ENCODE data around the gene ARHGEF2. TPM values are rescaled to one million over a fixed set of nuclear protein-coding genes. Genes with fewer than 3 reads are reported as not detected.
A peak's percentile ranks its signal among the peaks of the same experiment; 100 is the strongest.

ARHGEF2 gene
- total and polyA plus RNA-seq, 2 of the 13 experiments (the other 11 are each of a cell fraction or from before 2014, with no cell fraction given) = 16.1 to 32.1 TPM

GRCh38 chr1:155940993-155941844 is 37.1 kb downstream of the ARHGEF2 start, which contains the start of gene RXFP4 (continued):
- TF ChIP-seq ZNF687 (CRISPR knock-in tag; IDR thresholded peaks at IDR 0.05) (peak; percentile 60), PCBP1 (IDR thresholded peaks at IDR 0.05; ENCODE audit: borderline replicate concordance, low read depth, low read length) (0 out of 2 replicates have a peak, but pooled peaks have one; percentile 14), NRL (CRISPR knock-in tag; IDR thresholded peaks at IDR 0.05; ENCODE audit: borderline replicate concordance) (0 out of 2 replicates have a peak, but pooled peaks have one; percentile 38), HOXA3 (CRISPR knock-in tag; IDR thresholded peaks at IDR 0.05) (0 out of 2 replicates have a peak, but pooled peaks have one; percentile 4), ZMYM3 (CRISPR knock-in tag; IDR thresholded peaks at IDR 0.05) (no peak; the same call in 1 of the 2 replicates), MXD4 (CRISPR knock-in tag; IDR thresholded peaks at IDR 0.05) (0 out of 2 replicates have a peak, but pooled peaks have one; percentile 39), ATF7-NPFF (CRISPR knock-in tag; IDR thresholded peaks at IDR 0.05; ENCODE audit: low read depth) (0 out of 2 replicates have a peak, but pooled peaks have one; percentile 42), CBX5 (CRISPR knock-in tag; IDR thresholded peaks at IDR 0.05; ENCODE audit: borderline replicate concordance) (0 out of 2 replicates have a peak, but pooled peaks have one; percentile 21), MYPOP (CRISPR knock-in tag; IDR thresholded peaks at IDR 0.05) (no peak), ZNF331 (CRISPR knock-in tag; IDR thresholded peaks at IDR 0.05) (0 out of 2 replicates have a peak, but pooled peaks have one; percentile 11), ZEB1 (IDR thresholded peaks at IDR 0.05; ENCODE audit: insufficient replicate concordance, low read depth) (peak; percentile 26), NCOA2 (CRISPR knock-in tag; IDR thresholded peaks at IDR 0.05) (peak; percentile 1; the same call in 1 of the 2 replicates), MAFG (CRISPR knock-in tag; IDR thresholded peaks at IDR 0.05) (no peak), ZNF577 (CRISPR knock-in tag; IDR thresholded peaks at IDR 0.05; ENCODE audit: borderline replicate concordance, low read depth) (no peak), THAP9 (CRISPR knock-in tag; IDR thresholded peaks at IDR 0.05; ENCODE audit: borderline replicate concordance) (no peak), CEBPB (IDR thresholded peaks at IDR 0.05; ENCODE audit: borderline replicate concordance, low read depth, low read length) (peak; percentile 54), NFIC (IDR thresholded peaks at IDR 0.05; ENCODE audit: low read length) (peak; percentile 48), POLR2G (IDR thresholded peaks at IDR 0.05; ENCODE audit: low read depth, low read length) (peak; percentile 76), ZNF496 (CRISPR knock-in tag; IDR thresholded peaks at IDR 0.05; ENCODE audit: insufficient replicate concordance) (no peak)

Data from HepG2 (cell line).